Keratinocyte (primary cell): ENCODE data around the gene IPO13. TPM values are rescaled to one million over a fixed set of nuclear protein-coding genes. Genes with fewer than 3 reads are reported as not detected.
A peak's percentile ranks its signal among the peaks of the same experiment; 100 is the strongest.

Experiments used
- DNase-seq: peaks from one replicate; pipeline ENCODE4 v3.0.0-alpha.2; 2011; ENCODE audit warnings: low read depth, missing footprints, low spot score
- FAIRE-seq: peaks from 2 replicates; lab custom pipeline; 2011; peaks lifted over from hg19 to GRCh38; lab: Jason Lieb, UNC
- H2AFZ ChIP-seq: 2 replicates; pipeline ENCODE4 v1.6.0; 2012; ENCODE audit warnings: low read length, control low read depth, inconsistent platforms; ENCODE audit not compliant: control insufficient read depth
- H3K27ac ChIP-seq: 2 replicates; pipeline ENCODE4 v1.5.1; 2011; ENCODE audit warnings: low read length; ENCODE audit not compliant: control insufficient read depth, insufficient read depth
- H3K27me3 ChIP-seq: 3 replicates; pipeline ENCODE4 v1.6.0; 2011; ENCODE audit warnings: low read length; ENCODE audit not compliant: control insufficient read depth, insufficient read depth; ENCODE audit errors: extremely low read depth
- H3K36me3 ChIP-seq, 2 experiments: 2 replicates in 1 of 2; 3 replicates in 1 of 2; pipeline ENCODE4 v1.5.1; 2011; ENCODE audit warnings: low read length in 2 of 2, mild to moderate bottlenecking in 1 of 2; ENCODE audit not compliant: control insufficient read depth in 2 of 2, insufficient read depth in 2 of 2; ENCODE audit errors: extremely low read depth in 1 of 2
- H3K4me1 ChIP-seq: 3 replicates; pipeline ENCODE4 v1.5.1; 2011; ENCODE audit warnings: low read length; ENCODE audit not compliant: control insufficient read depth, insufficient read depth; ENCODE audit errors: extremely low read depth
- H3K4me2 ChIP-seq: 3 replicates; pipeline ENCODE4 v1.6.0; 2011; ENCODE audit warnings: low read depth, low read length; ENCODE audit not compliant: control insufficient read depth, insufficient read depth; ENCODE audit errors: extremely low read depth
- H3K4me3 ChIP-seq, 3 experiments: fragments of 200-600 bp in 1 of 3; sonication (generic) in 1 of 3; 2 replicates in 2 of 3; 3 replicates in 1 of 3; pipeline ENCODE4 v1.5.1; 2011 to 2016; ENCODE audit warnings: low read length in 3 of 3, mild to moderate bottlenecking in 3 of 3, control low read depth in 2 of 3, inconsistent platforms in 1 of 3, low read depth in 1 of 3, mixed read lengths in 1 of 3, mixed run types in 1 of 3, moderate library complexity in 1 of 3; ENCODE audit not compliant: control insufficient read depth in 2 of 3, insufficient read depth in 2 of 3; ENCODE audit errors: extremely low read depth in 1 of 3
- H3K79me2 ChIP-seq: 2 replicates; pipeline ENCODE4 v1.6.0; 2012; ENCODE audit warnings: low read length; ENCODE audit not compliant: control insufficient read depth, insufficient read depth
- H3K9ac ChIP-seq: 3 replicates; pipeline ENCODE4 v1.6.0; 2011; ENCODE audit warnings: low read length; ENCODE audit not compliant: control insufficient read depth, insufficient read depth; ENCODE audit errors: extremely low read depth
- H3K9me1 ChIP-seq: 3 replicates; pipeline ENCODE4 v1.6.0; 2011; ENCODE audit warnings: low read length; ENCODE audit not compliant: control insufficient read depth, insufficient read depth; ENCODE audit errors: extremely low read depth
- H3K9me3 ChIP-seq: 2 replicates; pipeline ENCODE4 v1.5.1; 2012; ENCODE audit warnings: low read depth, low read length; ENCODE audit not compliant: control insufficient read depth
- H4K20me1 ChIP-seq: 3 replicates; pipeline ENCODE4 v1.6.0; 2011; ENCODE audit warnings: low read length; ENCODE audit not compliant: control insufficient read depth, insufficient read depth; ENCODE audit errors: extremely low read depth
- EZH2 ChIP-seq: IDR thresholded peaks from one replicate; pipeline ENCODE4 v1.6.1; 2012; ENCODE audit warnings: inconsistent platforms, mild to moderate bottlenecking, low read length, moderate library complexity
- dilution Hi-C: fragments of 300-500 bp; cut with MboI; formaldehyde crosslinking; loops from one replicate; pipeline ENCODE4 v1.7.0; 2020; ENCODE audit warnings: low sequenced_read_pairs; ENCODE audit not compliant: extremely low pct_ligation_motif_present
- polyA plus RNA-seq, 5 experiments: library from polyadenylated mRNA; depleted of rRNA in 3 of 5; stranded (reverse) in 3 of 5; stranded (forward) in 1 of 5; unstranded in 1 of 5; fragments of >200 nt; gene quantifications; 1 replicate in 1 of 5; 2 replicates in 3 of 5; 3 replicates in 1 of 5; pipeline versions ENCODE4 v1.2.1 to v1.2.3, GENCODE V29; 2011 to 2012; ENCODE audit warnings: missing spikeins in 2 of 5, low read depth in 1 of 5, low replicate concordance in 1 of 5
- TF ChIP-seq, protein P1 (sequence below), 3 experiments: IDR thresholded peaks in 1 of 3; conservative IDR thresholded peaks in 1 of 3; optimal IDR thresholded peaks in 1 of 3; 2 replicates in 2 of 3; 3 replicates in 1 of 3; pipeline versions ENCODE3 to v1.5.1; 2011; ENCODE audit warnings: low read length in 3 of 3, mild to moderate bottlenecking in 3 of 3, moderate library complexity in 2 of 3, control low read depth in 1 of 3, inconsistent platforms in 1 of 3; ENCODE audit not compliant: insufficient read depth in 2 of 3; ENCODE audit errors: extremely low read depth in 1 of 3

The IPO13 gene
- polyA plus RNA-seq, 1 donor (not counting 4 experiments of a cell fraction or from before 2014, with no cell fraction given) = 20.7 TPM

- Histone ChIP-seq H3K36me3 (peaks cover 2 to 3% of the 10 kb centered on the region in 2 experiments), H3K27me3 (no peaks in the 10 kb centered on the region), H2AFZ (no peak overlapping the region), H3K9ac (no peak overlapping the region), H3K4me2 (no peak overlapping the region), H3K9me1 (no peaks in the 10 kb centered on the region), H3K27ac (no peak overlapping the region), H3K9me3 (no peaks in the 10 kb centered on the region), H3K79me2 (no peaks in the 10 kb centered on the region), H3K4me1 (peaks cover 23% of the 10 kb centered on the region), H4K20me1 (no peaks in the 10 kb centered on the region), H3K4me3 (no peak overlapping the region)
- no peak for DNase-seq
- dilution Hi-C loops = no loop called here
- TF ChIP-seq, protein P1, sequence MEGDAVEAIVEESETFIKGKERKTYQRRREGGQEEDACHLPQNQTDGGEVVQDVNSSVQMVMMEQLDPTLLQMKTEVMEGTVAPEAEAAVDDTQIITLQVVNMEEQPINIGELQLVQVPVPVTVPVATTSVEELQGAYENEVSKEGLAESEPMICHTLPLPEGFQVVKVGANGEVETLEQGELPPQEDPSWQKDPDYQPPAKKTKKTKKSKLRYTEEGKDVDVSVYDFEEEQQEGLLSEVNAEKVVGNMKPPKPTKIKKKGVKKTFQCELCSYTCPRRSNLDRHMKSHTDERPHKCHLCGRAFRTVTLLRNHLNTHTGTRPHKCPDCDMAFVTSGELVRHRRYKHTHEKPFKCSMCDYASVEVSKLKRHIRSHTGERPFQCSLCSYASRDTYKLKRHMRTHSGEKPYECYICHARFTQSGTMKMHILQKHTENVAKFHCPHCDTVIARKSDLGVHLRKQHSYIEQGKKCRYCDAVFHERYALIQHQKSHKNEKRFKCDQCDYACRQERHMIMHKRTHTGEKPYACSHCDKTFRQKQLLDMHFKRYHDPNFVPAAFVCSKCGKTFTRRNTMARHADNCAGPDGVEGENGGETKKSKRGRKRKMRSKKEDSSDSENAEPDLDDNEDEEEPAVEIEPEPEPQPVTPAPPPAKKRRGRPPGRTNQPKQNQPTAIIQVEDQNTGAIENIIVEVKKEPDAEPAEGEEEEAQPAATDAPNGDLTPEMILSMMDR (optimal IDR thresholded peaks at IDR 0.05 in 1 of 3, IDR thresholded peaks at IDR 0.05 in 1 of 3, conservative IDR thresholded peaks at IDR 0.05 in 1 of 3; ENCODE audit: extremely low read depth in 1 of 3, insufficient read depth in 2 of 3, low read length in 3 of 3) = peak; percentile 19 to 59 (median 32)
- no peak for TF ChIP-seq EZH2
- FAIRE-seq = no peak
Observed at GRCh38 chr1:43994794-43995790, 48.3 kb downstream of the IPO13 start.

DNA sequence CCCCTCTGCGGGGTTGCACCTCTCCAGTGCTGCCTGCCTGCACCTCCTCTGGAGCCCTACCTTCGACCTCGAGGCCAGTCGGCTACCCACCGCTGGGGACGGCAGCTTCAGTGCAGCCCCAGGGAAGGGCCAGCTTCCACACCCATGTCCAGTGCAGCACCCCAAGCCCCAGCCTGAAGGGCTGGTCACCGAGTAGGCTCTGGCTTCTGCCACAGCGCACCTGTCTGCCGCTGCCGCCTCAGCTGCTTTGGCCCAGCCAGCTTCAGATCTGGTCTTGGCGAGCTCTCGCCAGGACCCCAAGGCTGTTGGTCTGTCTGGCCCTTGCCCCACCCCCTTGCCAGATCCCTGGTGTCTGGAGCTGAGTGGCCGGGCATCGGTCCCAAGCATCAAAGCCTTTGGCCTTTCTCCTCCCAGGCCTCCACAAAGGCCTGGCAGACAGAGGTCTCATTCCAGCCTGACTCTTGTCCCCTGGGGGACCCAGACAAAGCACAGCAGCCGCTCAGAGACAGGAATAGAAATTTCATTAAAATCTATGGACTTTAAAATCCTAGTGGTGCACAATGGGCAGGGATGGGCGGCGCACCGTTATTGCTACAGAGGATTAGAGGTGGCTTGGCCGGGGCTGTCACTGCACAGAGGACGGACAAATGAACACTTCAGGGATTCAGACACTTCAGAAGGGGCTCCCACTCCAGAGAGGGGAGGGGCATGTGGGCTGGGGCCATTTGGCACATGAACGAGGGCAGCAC is 49.4 kb downstream of the IPO13 start:
- Histone ChIP-seq H3K79me2 (no peaks in the 10 kb centered on the region), H3K4me1 (peaks cover 16% of the 10 kb centered on the region), H3K9ac (no peak overlapping the region), H4K20me1 (no peaks in the 10 kb centered on the region), H3K4me2 (no peak overlapping the region), H3K4me3 (no peak overlapping the region), H3K27me3 (no peaks in the 10 kb centered on the region), H3K9me3 (no peaks in the 10 kb centered on the region), H3K27ac (no peak overlapping the region), H2AFZ (no peak overlapping the region), H3K36me3 (peaks cover 2 to 3% of the 10 kb centered on the region in 2 experiments), H3K9me1 (no peaks in the 10 kb centered on the region)
- no peak for FAIRE-seq
- dilution Hi-C loops = no loop called here
- DNase-seq = no peak
- TF ChIP-seq EZH2 = no peak
- TF ChIP-seq, protein P1 (optimal IDR thresholded peaks at IDR 0.05 in 1 of 3, IDR thresholded peaks at IDR 0.05 in 1 of 3, conservative IDR thresholded peaks at IDR 0.05 in 1 of 3; ENCODE audit: extremely low read depth in 1 of 3, insufficient read depth in 2 of 3, low read length in 3 of 3) = no peak
